Hepatocyte (in vitro differentiated cells): Measurements from ENCODE around the gene EEF1G. TPM values are rescaled to one million over a fixed set of nuclear protein-coding genes. Genes with fewer than 3 reads are reported as not detected.
A peak's percentile ranks its signal among the peaks of the same experiment; 100 is the strongest.
"Not testable (repeated sequence)": the region's sequence is repeated elsewhere in the genome, so short reads cannot be mapped to it uniquely, and the experiment has no call there.

Experiments used
- DNase-seq: peaks from one replicate; pipeline ENCODE4 v3.0.0-alpha.2; 2016; ENCODE audit warnings: low spot score
- H2AFZ ChIP-seq: fragments of 200-600 bp; sonication (generic); 2 replicates; pipeline ENCODE4 v1.6.0; 2016; ENCODE audit warnings: antibody characterized with exemption, mild to moderate bottlenecking
- H3K27ac ChIP-seq: fragments of 200-600 bp; sonication (generic); 2 replicates; pipeline ENCODE4 v1.5.1; 2016; ENCODE audit warnings: mild to moderate bottlenecking
- H3K27me3 ChIP-seq: fragments of 200-600 bp; sonication (generic); 2 replicates; pipeline ENCODE4 v1.6.1; 2016
- H3K36me3 ChIP-seq: fragments of 200-600 bp; sonication (generic); replicated peaks from 2 replicates; pipeline ENCODE4 v1.5.1; 2016; ENCODE audit warnings: low read depth; ENCODE audit not compliant: insufficient read depth
- H3K4me1 ChIP-seq: fragments of 200-600 bp; sonication (generic); 2 replicates; pipeline ENCODE4 v1.5.1; 2016; ENCODE audit warnings: mild to moderate bottlenecking, moderate library complexity; ENCODE audit not compliant: insufficient read depth
- H3K4me2 ChIP-seq: fragments of 200-600 bp; sonication (generic); 2 replicates; pipeline ENCODE4 v1.6.0; 2016
- H3K4me3 ChIP-seq: fragments of 200-600 bp; sonication (generic); 2 replicates; pipeline ENCODE4 v1.5.1; 2016; ENCODE audit warnings: mild to moderate bottlenecking
- H3K79me2 ChIP-seq: fragments of 200-600 bp; sonication (generic); 2 replicates; pipeline ENCODE4 v1.6.0; 2017; ENCODE audit warnings: mild to moderate bottlenecking
- H3K9me2 ChIP-seq: fragments of 200-600 bp; sonication (generic); replicated peaks from 2 replicates; pipeline ENCODE4 v1.6.0; 2017; ENCODE audit warnings: mild to moderate bottlenecking; ENCODE audit not compliant: insufficient read depth
- H3K9me3 ChIP-seq: fragments of 200-600 bp; sonication (generic); 2 replicates; pipeline ENCODE4 v1.5.1; 2016; ENCODE audit warnings: low read depth, mild to moderate bottlenecking
- H4K20me1 ChIP-seq: fragments of 200-600 bp; sonication (generic); 2 replicates; pipeline ENCODE4 v1.6.0; 2016; ENCODE audit warnings: mild to moderate bottlenecking; ENCODE audit not compliant: insufficient read depth, poor library complexity, severe bottlenecking
- CTCF ChIP-seq: fragments of 200-600 bp; sonication (generic); IDR thresholded peaks from 2 replicates; pipeline ENCODE4 v1.5.1; 2016; ENCODE audit warnings: antibody characterized with exemption, mild to moderate bottlenecking; ENCODE audit not compliant: poor library complexity
- EZH2 ChIP-seq: fragments of 200-600 bp; sonication (generic); IDR thresholded peaks from 2 replicates; pipeline ENCODE4 v1.6.1; 2016; ENCODE audit warnings: antibody characterized with exemption, mild to moderate bottlenecking, borderline replicate concordance
- EZH2phosphoT487 ChIP-seq: fragments of 200-600 bp; sonication (generic); IDR thresholded peaks from one replicate; pipeline ENCODE4 v1.6.1; 2018; ENCODE audit warnings: antibody characterized with exemption, mild to moderate bottlenecking, low read depth, moderate library complexity; ENCODE audit not compliant: unreplicated experiment, severe bottlenecking
- WGBS: methylation state at CpG from one replicate; pipeline ENCODE4 v1.1.6; 2016; ENCODE audit warnings: low lambda C conversion rate; ENCODE audit errors: missing lambda C conversion rate; 5-methylcytosine and 5-hydroxymethylcytosine counted together
- polyA plus RNA-seq: library from polyadenylated mRNA; unstranded; fragments of >200 nt; fragmentation: Nextera tagmentation; extraction: Ambion mirVana; gene quantifications from 2 replicates; pipeline ENCODE4 v1.2.1, GENCODE V29; 2016
- total RNA-seq: library from RNA; depleted of rRNA; stranded (reverse); fragments of >200 nt; gene quantifications from 2 replicates; pipeline ENCODE4 v1.2.3, GENCODE V29; 2014

The EEF1G gene
- total and polyA plus RNA-seq, 2 experiments from 2014 or later: 526 to 1,634 TPM

- Histone ChIP-seq H3K4me3 (peak overlapping the region; percentile 50), H3K27ac (peak overlapping the region; percentile 92), H3K36me3 (no peaks in the 10 kb centered on the region), H3K27me3 (no peaks in the 10 kb centered on the region), H2AFZ (peak overlapping the region; percentile 46), H3K9me3 (no peaks in the 10 kb centered on the region), H3K79me2 (peaks cover 29% of the 10 kb centered on the region), H4K20me1 (no peaks in the 10 kb centered on the region), H3K9me2 (no peaks in the 10 kb centered on the region), H3K4me2 (peak overlapping the region; percentile 83), H3K4me1 (peaks cover 11% of the 10 kb centered on the region)
- no peak for DNase-seq
- TF ChIP-seq EZH2phosphoT487 (no peak), EZH2 (no peak), CTCF (no peak)
- 42% methylated on average over 8 of the region's 8 CpGs for WGBS
Measured at GRCh38 chr11:62621027-62621566, 47.4 kb upstream of the EEF1G start.

- H3K9me3 ChIP-seq, H3K4me2 ChIP-seq, H2AFZ ChIP-seq, DNase-seq, H3K27ac ChIP-seq, H4K20me1 ChIP-seq, H3K36me3 ChIP-seq, H3K27me3 ChIP-seq, H3K9me2 ChIP-seq, H3K4me3 ChIP-seq: not testable (repeated sequence)
- Histone ChIP-seq H3K4me1 (peaks cover 14% of the 10 kb centered on the region), H3K79me2 (peaks cover 29% of the 10 kb centered on the region)
- WGBS: 99% methylated on average over 12 of the region's 14 CpGs
Measured at GRCh38 chr11:62616957-62617356, 43.3 kb upstream of the EEF1G start.

- Histone ChIP-seq H3K4me3 (no peak overlapping the region), H3K9me3 (no peaks in the 10 kb centered on the region), H4K20me1 (no peaks in the 10 kb centered on the region), H3K36me3 (no peaks in the 10 kb centered on the region), H3K4me1 (peaks cover 19% of the 10 kb centered on the region), H3K27me3 (no peaks in the 10 kb centered on the region), H2AFZ (no peak overlapping the region), H3K9me2 (no peaks in the 10 kb centered on the region), H3K79me2 (peaks cover 28% of the 10 kb centered on the region), H3K4me2 (no peak overlapping the region), H3K27ac (no peak overlapping the region)
- TF ChIP-seq EZH2phosphoT487 (no peak), CTCF (no peak), EZH2 (no peak)
- no peak for DNase-seq
- WGBS: 97% methylated on average over 7 of the region's 7 CpGs
Measured at GRCh38 chr11:62615521-62615920, 41.8 kb upstream of the EEF1G start.

- peak; percentile 77 for DNase-seq
- H4K20me1 ChIP-seq: no peaks in the 10 kb centered on the region
- H3K27me3 ChIP-seq: no peaks in the 10 kb centered on the region
- TF ChIP-seq EZH2 (no peak), CTCF (no peak), EZH2phosphoT487 (no peak)
- no peak overlapping the region for H3K4me3 ChIP-seq
- H2AFZ ChIP-seq: no peak overlapping the region
- peaks cover 15% of the 10 kb centered on the region for H3K4me1 ChIP-seq
- no peaks in the 10 kb centered on the region for H3K9me3 ChIP-seq
- no peak overlapping the region for H3K4me2 ChIP-seq
- no peaks in the 10 kb centered on the region for H3K36me3 ChIP-seq
- peaks cover 21% of the 10 kb centered on the region for H3K79me2 ChIP-seq
- H3K27ac ChIP-seq: peak overlapping the region; percentile 97
- H3K9me2 ChIP-seq: no peaks in the 10 kb centered on the region
- WGBS: 72% methylated on average over 8 of the region's 8 CpGs
Measured at GRCh38 chr11:62614275-62614674, 40.6 kb upstream of the EEF1G start.
